ENCODE results near the gene SCTR.

SCTR gene

DNA sequence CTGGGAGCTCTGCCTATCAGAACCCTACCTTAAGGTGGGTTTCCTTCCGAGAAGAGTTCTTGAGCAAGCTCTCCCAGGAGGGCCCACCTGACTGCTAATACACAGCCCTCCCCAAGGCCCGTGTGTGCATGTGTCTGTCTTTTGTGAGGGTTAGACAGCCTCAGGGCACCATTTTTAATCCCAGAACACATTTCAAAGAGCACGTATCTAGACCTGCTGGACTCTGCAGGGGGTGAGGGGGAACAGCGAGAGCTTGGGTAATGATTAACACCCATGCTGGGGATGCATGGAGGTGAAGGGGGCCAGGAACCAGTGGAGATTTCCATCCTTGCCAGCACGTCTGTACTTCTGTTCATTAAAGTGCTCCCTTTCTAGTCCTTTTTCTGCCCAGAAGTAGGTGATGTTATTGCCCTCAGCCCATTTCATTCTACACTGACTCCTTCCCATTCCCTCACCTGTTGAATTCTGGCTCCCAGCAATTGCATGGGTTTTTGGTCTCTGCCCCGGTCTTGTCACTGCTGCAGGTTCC, 86.1 kb downstream of the SCTR start:
- H2BK15ac ChIP-seq (ENCODE audit: low read length), result no peak overlapping the region
- no peak overlapping the region for H4K91ac ChIP-seq (ENCODE audit: low read depth, low read length, poor library complexity)
- no peak overlapping the region for H3K27ac ChIP-seq (replicated peaks; ENCODE audit: low read length)
- H3K4me1 ChIP-seq (ENCODE audit: control insufficient read depth in 2 of 2, insufficient read depth in 1 of 2, low read depth in 1 of 2, low read length in 2 of 2), result peaks cover 0 to 4% of the 10 kb centered on the region in 2 donors
- H3K9ac ChIP-seq (ENCODE audit: low read depth, low read length, poor library complexity), result no peak overlapping the region
- H3K36me3 ChIP-seq (replicated peaks in 1 of 2; ENCODE audit: control insufficient read depth in 2 of 2, insufficient read depth in 2 of 2, low read length in 2 of 2), result no peaks in the 10 kb centered on the region
- no peak overlapping the region for H3K4me3 ChIP-seq (ENCODE audit: low read length in 2 of 2)
- peaks cover 0 to 37% (median 5%) of the 10 kb centered on the region in 3 experiments for H3K27me3 ChIP-seq (ENCODE audit: control insufficient read depth in 3 of 3, insufficient read depth in 3 of 3, low read depth in 1 of 3, low read length in 3 of 3)
- no peak overlapping the region for H3K14ac ChIP-seq (ENCODE audit: low read length)
- no peak overlapping the region for H2AFZ ChIP-seq (ENCODE audit: low read length)
- H3K18ac ChIP-seq (ENCODE audit: low read length), result no peak overlapping the region
- no peak overlapping the region for H2AK5ac ChIP-seq (ENCODE audit: low read depth, low read length)
- H2BK5ac ChIP-seq (ENCODE audit: low read length), result no peak overlapping the region
- no CpG with 5 or more reads among the region's 6 CpGs for WGBS, 2 donors (ENCODE audit: extremely low coverage in 2 of 2, insufficient read length in 2 of 2, insufficient replicate concordance in 1 of 2)
- H3K4me2 ChIP-seq (ENCODE audit: insufficient read depth, low read length, poor library complexity, severe bottlenecking), result no peak overlapping the region
- H3K9me3 ChIP-seq (replicated peaks in 1 of 2; ENCODE audit: control insufficient read depth in 2 of 2, insufficient read depth in 1 of 2, low read depth in 1 of 2, low read length in 2 of 2), result no peaks in the 10 kb centered on the region
- H2BK12ac ChIP-seq (ENCODE audit: low read length), result no peak overlapping the region
- no peak overlapping the region for H2BK120ac ChIP-seq (ENCODE audit: low read depth, low read length)
- H3K23ac ChIP-seq (ENCODE audit: low read depth, low read length, poor library complexity), result no peak overlapping the region
- no peak for DNase-seq (ENCODE audit: low spot score)
- no peak overlapping the region for H4K8ac ChIP-seq (ENCODE audit: low read depth, low read length)
- no peaks in the 10 kb centered on the region for H3K79me1 ChIP-seq (ENCODE audit: low read depth, low read length)
- no peak overlapping the region for H3K4ac ChIP-seq (ENCODE audit: low read length)

GRCh38 chr2:119436993-119437772, 87.1 kb downstream of the SCTR start:
- WGBS, 2 donors (ENCODE audit: extremely low coverage in 2 of 2, insufficient read length in 2 of 2, insufficient replicate concordance in 1 of 2), result no CpG with 5 or more reads among the region's 22 CpGs
- no peaks in the 10 kb centered on the region for H3K9me3 ChIP-seq (replicated peaks in 1 of 2; ENCODE audit: control insufficient read depth in 2 of 2, insufficient read depth in 1 of 2, low read depth in 1 of 2, low read length in 2 of 2)
- H2BK15ac ChIP-seq (ENCODE audit: low read length), result peak overlapping the region; percentile 17
- H3K27ac ChIP-seq (replicated peaks; ENCODE audit: low read length), result no peak overlapping the region
- no peak overlapping the region for H2BK12ac ChIP-seq (ENCODE audit: low read length)
- H3K4ac ChIP-seq (ENCODE audit: low read length), result no peak overlapping the region
- peaks cover 0 to 43% (median 15%) of the 10 kb centered on the region in 3 experiments for H3K27me3 ChIP-seq (ENCODE audit: control insufficient read depth in 3 of 3, insufficient read depth in 3 of 3, low read depth in 1 of 3, low read length in 3 of 3)
- peaks cover 3 to 7% of the 10 kb centered on the region in 2 donors for H3K4me1 ChIP-seq (ENCODE audit: control insufficient read depth in 2 of 2, insufficient read depth in 1 of 2, low read depth in 1 of 2, low read length in 2 of 2)
- H4K8ac ChIP-seq (ENCODE audit: low read depth, low read length), result no peak overlapping the region
- no peaks in the 10 kb centered on the region for H3K79me1 ChIP-seq (ENCODE audit: low read depth, low read length)
- no peak overlapping the region for H3K18ac ChIP-seq (ENCODE audit: low read length)
- no peak overlapping the region for H3K9ac ChIP-seq (ENCODE audit: low read depth, low read length, poor library complexity)
- no peak overlapping the region for H2BK5ac ChIP-seq (ENCODE audit: low read length)
- H2AFZ ChIP-seq (ENCODE audit: low read length), result no peak overlapping the region
- H4K91ac ChIP-seq (ENCODE audit: low read depth, low read length, poor library complexity), result no peak overlapping the region
- H2BK120ac ChIP-seq (ENCODE audit: low read depth, low read length), result no peak overlapping the region
- H3K23ac ChIP-seq (ENCODE audit: low read depth, low read length, poor library complexity), result peak overlapping the region; percentile 23
- H2AK5ac ChIP-seq (ENCODE audit: low read depth, low read length), result peak overlapping the region; percentile 35
- no peaks in the 10 kb centered on the region for H3K36me3 ChIP-seq (replicated peaks in 1 of 2; ENCODE audit: control insufficient read depth in 2 of 2, insufficient read depth in 2 of 2, low read length in 2 of 2)
- no peak overlapping the region for H3K14ac ChIP-seq (ENCODE audit: low read length)
- no peak overlapping the region for H3K4me2 ChIP-seq (ENCODE audit: insufficient read depth, low read length, poor library complexity, severe bottlenecking)
- DNase-seq (ENCODE audit: low spot score), result no peak
- H3K4me3 ChIP-seq (ENCODE audit: low read length in 2 of 2), result no peak overlapping the region

DNA sequence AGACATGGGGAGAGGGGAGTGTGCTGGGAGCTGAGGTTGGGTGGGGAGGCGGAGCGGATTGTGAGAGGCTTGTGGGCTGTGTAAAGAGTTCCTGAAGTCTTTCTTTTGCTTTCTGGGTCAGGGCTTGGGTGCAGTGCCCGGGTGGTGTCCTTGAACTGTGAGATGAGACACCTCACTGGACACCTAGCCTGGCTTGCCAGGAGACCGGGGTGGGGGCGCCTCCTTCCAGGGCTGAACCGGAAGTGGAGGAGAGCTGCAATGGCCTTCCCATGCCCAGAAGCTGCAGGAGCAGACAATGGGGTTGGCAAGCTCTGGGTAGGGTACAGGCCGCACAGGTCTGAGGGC, 88.4 kb downstream of the SCTR start:
- Histone ChIP-seq H3K4ac (ENCODE audit: low read length) (no peak overlapping the region), H3K18ac (ENCODE audit: low read length) (no peak overlapping the region), H3K27ac (replicated peaks; ENCODE audit: low read length) (no peak overlapping the region), H2AFZ (ENCODE audit: low read length) (no peak overlapping the region), H2BK120ac (ENCODE audit: low read depth, low read length) (no peak overlapping the region), H3K23ac (ENCODE audit: low read depth, low read length, poor library complexity) (no peak overlapping the region), H2BK5ac (ENCODE audit: low read length) (no peak overlapping the region), H2BK12ac (ENCODE audit: low read length) (no peak overlapping the region), H4K91ac (ENCODE audit: low read depth, low read length, poor library complexity) (no peak overlapping the region), H3K27me3 (ENCODE audit: control insufficient read depth in 3 of 3, insufficient read depth in 3 of 3, low read depth in 1 of 3, low read length in 3 of 3) (peaks cover 0 to 48% (median 18%) of the 10 kb centered on the region in 3 experiments), H3K4me1 (ENCODE audit: control insufficient read depth in 2 of 2, insufficient read depth in 1 of 2, low read depth in 1 of 2, low read length in 2 of 2) (peaks cover 6 to 7% of the 10 kb centered on the region in 2 donors), H3K4me2 (ENCODE audit: insufficient read depth, low read length, poor library complexity, severe bottlenecking) (no peak overlapping the region), H2AK5ac (ENCODE audit: low read depth, low read length) (no peak overlapping the region), H4K8ac (ENCODE audit: low read depth, low read length) (no peak overlapping the region), H3K4me3 (ENCODE audit: low read length in 2 of 2) (no peak overlapping the region), H3K14ac (ENCODE audit: low read length) (no peak overlapping the region), H3K9me3 (replicated peaks in 1 of 2; ENCODE audit: control insufficient read depth in 2 of 2, insufficient read depth in 1 of 2, low read depth in 1 of 2, low read length in 2 of 2) (no peaks in the 10 kb centered on the region), H3K36me3 (replicated peaks in 1 of 2; ENCODE audit: control insufficient read depth in 2 of 2, insufficient read depth in 2 of 2, low read length in 2 of 2) (no peaks in the 10 kb centered on the region), H3K79me1 (ENCODE audit: low read depth, low read length) (no peaks in the 10 kb centered on the region), H2BK15ac (ENCODE audit: low read length) (no peak overlapping the region), H3K9ac (ENCODE audit: low read depth, low read length, poor library complexity) (no peak overlapping the region)
- DNase-seq (ENCODE audit: low spot score), result no peak
- no CpG with 5 or more reads among the region's 7 CpGs for WGBS, 2 donors (ENCODE audit: extremely low coverage in 2 of 2, insufficient read length in 2 of 2, insufficient replicate concordance in 1 of 2)

- H4K8ac ChIP-seq (ENCODE audit: low read depth, low read length), result no peak overlapping the region
- no peak overlapping the region for H2BK5ac ChIP-seq (ENCODE audit: low read length)
- no CpG with 5 or more reads among the region's 6 CpGs for WGBS, 2 donors (ENCODE audit: extremely low coverage in 2 of 2, insufficient read length in 2 of 2, insufficient replicate concordance in 1 of 2)
- no peaks in the 10 kb centered on the region for H3K9me3 ChIP-seq (replicated peaks in 1 of 2; ENCODE audit: control insufficient read depth in 2 of 2, insufficient read depth in 1 of 2, low read depth in 1 of 2, low read length in 2 of 2)
- no peak for DNase-seq (ENCODE audit: low spot score)
- H3K36me3 ChIP-seq (replicated peaks in 1 of 2; ENCODE audit: control insufficient read depth in 2 of 2, insufficient read depth in 2 of 2, low read length in 2 of 2), result no peaks in the 10 kb centered on the region
- H2BK15ac ChIP-seq (ENCODE audit: low read length), result no peak overlapping the region
- no peak overlapping the region for H3K4ac ChIP-seq (ENCODE audit: low read length)
- no peak overlapping the region for H2BK120ac ChIP-seq (ENCODE audit: low read depth, low read length)
- H2AK5ac ChIP-seq (ENCODE audit: low read depth, low read length), result no peak overlapping the region
- no peak overlapping the region for H4K91ac ChIP-seq (ENCODE audit: low read depth, low read length, poor library complexity)
- no peak overlapping the region for H3K27ac ChIP-seq (replicated peaks; ENCODE audit: low read length)
- H3K18ac ChIP-seq (ENCODE audit: low read length), result no peak overlapping the region
- no peak overlapping the region for H3K14ac ChIP-seq (ENCODE audit: low read length)
- no peak overlapping the region for H3K4me3 ChIP-seq (ENCODE audit: low read length in 2 of 2)
- no peak overlapping the region for H2AFZ ChIP-seq (ENCODE audit: low read length)
- H3K79me1 ChIP-seq (ENCODE audit: low read depth, low read length), result no peaks in the 10 kb centered on the region
- H2BK12ac ChIP-seq (ENCODE audit: low read length), result no peak overlapping the region
- H3K9ac ChIP-seq (ENCODE audit: low read depth, low read length, poor library complexity), result no peak overlapping the region
- H3K4me1 ChIP-seq (ENCODE audit: control insufficient read depth in 2 of 2, insufficient read depth in 1 of 2, low read depth in 1 of 2, low read length in 2 of 2), result peaks cover 6 to 10% of the 10 kb centered on the region in 2 donors
- peaks cover 0 to 54% (median 18%) of the 10 kb centered on the region in 3 experiments for H3K27me3 ChIP-seq (ENCODE audit: control insufficient read depth in 3 of 3, insufficient read depth in 3 of 3, low read depth in 1 of 3, low read length in 3 of 3)
- H3K23ac ChIP-seq (ENCODE audit: low read depth, low read length, poor library complexity), result no peak overlapping the region
- H3K4me2 ChIP-seq (ENCODE audit: insufficient read depth, low read length, poor library complexity, severe bottlenecking), result no peak overlapping the region
Observed at GRCh38 chr2:119435081-119435952, 89.0 kb downstream of the SCTR start.

All from neuronal stem cell (in vitro differentiated cells).